ENCODE results near the gene CYB5R3.
"Not testable (repeated sequence)": the region's sequence is repeated elsewhere in the genome, so short reads cannot be mapped to it uniquely, and the experiment has no call there.

Gene CYB5R3

DNA sequence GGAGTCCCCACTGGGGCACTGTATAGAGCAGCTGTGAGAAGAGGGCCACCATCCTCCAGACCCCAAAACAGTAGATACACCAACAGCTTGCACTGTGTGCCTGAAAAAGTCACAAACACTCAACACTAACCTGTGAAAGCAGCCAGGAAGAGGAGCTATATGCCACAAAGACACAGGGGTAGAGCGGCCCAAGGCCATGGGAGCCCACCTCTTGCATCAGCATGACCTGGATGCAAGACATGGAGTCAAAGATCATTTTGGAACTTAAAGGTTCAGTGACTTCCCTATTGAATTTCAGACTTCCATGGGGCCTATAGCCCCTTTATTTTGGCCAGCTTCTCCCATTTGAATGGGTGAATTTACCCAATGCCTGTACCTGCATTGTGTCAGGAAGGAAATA lies 29.7 kb upstream of the CYB5R3 start:
- Histone ChIP-seq H2AFZ (ENCODE audit: low read depth) (no peak overlapping the region), H3K27me3 (ENCODE audit: insufficient read depth, low read depth) (no peaks in the 10 kb centered on the region), H3K27ac (no peak overlapping the region), H3K4me3 (IDR thresholded peaks at IDR 0.05; ENCODE audit: insufficient read depth, low read depth, low read length) (no peak overlapping the region), H3K9ac (no peak overlapping the region), H3K4me1 (ENCODE audit: low read depth, poor library complexity, severe bottlenecking) (no peaks in the 10 kb centered on the region), H3K79me2 (ENCODE audit: insufficient read depth, low read depth) (no peaks in the 10 kb centered on the region), H3K4me2 (no peak overlapping the region), H3K36me3 (ENCODE audit: insufficient read depth) (no peaks in the 10 kb centered on the region), H4K20me1 (ENCODE audit: insufficient read depth) (no peaks in the 10 kb centered on the region)
- TF ChIP-seq, protein P1, sequence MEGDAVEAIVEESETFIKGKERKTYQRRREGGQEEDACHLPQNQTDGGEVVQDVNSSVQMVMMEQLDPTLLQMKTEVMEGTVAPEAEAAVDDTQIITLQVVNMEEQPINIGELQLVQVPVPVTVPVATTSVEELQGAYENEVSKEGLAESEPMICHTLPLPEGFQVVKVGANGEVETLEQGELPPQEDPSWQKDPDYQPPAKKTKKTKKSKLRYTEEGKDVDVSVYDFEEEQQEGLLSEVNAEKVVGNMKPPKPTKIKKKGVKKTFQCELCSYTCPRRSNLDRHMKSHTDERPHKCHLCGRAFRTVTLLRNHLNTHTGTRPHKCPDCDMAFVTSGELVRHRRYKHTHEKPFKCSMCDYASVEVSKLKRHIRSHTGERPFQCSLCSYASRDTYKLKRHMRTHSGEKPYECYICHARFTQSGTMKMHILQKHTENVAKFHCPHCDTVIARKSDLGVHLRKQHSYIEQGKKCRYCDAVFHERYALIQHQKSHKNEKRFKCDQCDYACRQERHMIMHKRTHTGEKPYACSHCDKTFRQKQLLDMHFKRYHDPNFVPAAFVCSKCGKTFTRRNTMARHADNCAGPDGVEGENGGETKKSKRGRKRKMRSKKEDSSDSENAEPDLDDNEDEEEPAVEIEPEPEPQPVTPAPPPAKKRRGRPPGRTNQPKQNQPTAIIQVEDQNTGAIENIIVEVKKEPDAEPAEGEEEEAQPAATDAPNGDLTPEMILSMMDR (conservative IDR thresholded peaks at IDR 0.05; ENCODE audit: low read depth, low read length) = no peak

DNA sequence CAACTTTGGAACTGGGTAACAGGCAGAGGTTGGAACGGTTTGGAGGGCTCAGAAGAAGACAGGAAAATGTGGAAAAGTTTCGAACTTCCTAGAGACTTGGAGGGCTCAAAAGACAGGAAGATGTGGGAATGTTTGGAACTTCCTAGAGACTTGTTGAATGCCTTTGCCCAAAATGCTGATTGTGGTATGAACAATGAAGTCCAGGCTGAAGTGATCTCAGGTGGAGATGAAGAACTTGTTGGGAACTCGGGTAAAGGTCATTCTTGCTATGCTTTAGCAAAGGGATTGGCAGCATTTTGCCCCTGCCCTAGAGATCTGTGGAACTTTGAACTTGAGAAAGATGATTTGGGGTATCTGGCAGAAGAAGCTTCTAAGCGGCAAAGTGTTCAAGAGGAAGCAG lies 28.7 kb upstream of the CYB5R3 start:
- H3K4me2 ChIP-seq; H3K36me3 ChIP-seq (ENCODE audit: insufficient read depth); H3K27me3 ChIP-seq (ENCODE audit: insufficient read depth, low read depth): not testable (repeated sequence)

DNA sequence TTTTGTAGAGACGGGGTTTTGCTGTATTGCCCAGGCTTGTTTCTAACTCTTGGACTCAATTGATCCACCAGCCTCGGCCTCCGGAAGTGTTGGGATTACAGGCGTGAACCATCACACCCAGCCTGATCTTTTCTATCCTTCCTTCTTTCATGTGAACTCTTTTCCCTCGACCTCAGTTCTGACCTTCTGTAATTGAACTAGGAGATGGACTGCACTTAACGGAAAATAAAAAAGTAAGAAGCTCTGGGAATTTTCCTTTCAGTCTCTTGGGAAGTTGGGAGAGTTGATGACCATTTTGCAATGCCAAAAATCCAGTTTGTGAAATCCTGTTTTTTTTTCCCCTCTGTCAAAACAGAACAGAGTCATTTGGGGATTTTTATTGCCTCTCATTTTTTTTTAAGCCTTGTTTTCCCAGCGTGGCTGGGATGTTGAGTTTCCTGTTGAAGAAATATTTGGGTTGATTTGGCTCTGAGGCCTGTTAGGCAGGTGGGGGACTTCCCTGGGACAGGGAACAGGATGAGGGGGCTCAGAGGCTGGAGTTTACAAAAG lies 26.9 kb upstream of the CYB5R3 start:
- H4K20me1 ChIP-seq (ENCODE audit: insufficient read depth) = no peaks in the 10 kb centered on the region
- no peak overlapping the region for H3K4me2 ChIP-seq
- no peaks in the 10 kb centered on the region for H3K27me3 ChIP-seq (ENCODE audit: insufficient read depth, low read depth)
- no peak overlapping the region for H3K9ac ChIP-seq
- H3K4me3 ChIP-seq (IDR thresholded peaks at IDR 0.05; ENCODE audit: insufficient read depth, low read depth, low read length) = no peak overlapping the region
- no peaks in the 10 kb centered on the region for H3K79me2 ChIP-seq (ENCODE audit: insufficient read depth, low read depth)
- H2AFZ ChIP-seq (ENCODE audit: low read depth) = no peak overlapping the region
- TF ChIP-seq, protein P1 (conservative IDR thresholded peaks at IDR 0.05; ENCODE audit: low read depth, low read length) = no peak
- H3K36me3 ChIP-seq (ENCODE audit: insufficient read depth) = no peaks in the 10 kb centered on the region
- no peak overlapping the region for H3K27ac ChIP-seq
- H3K4me1 ChIP-seq (ENCODE audit: low read depth, poor library complexity, severe bottlenecking) = no peaks in the 10 kb centered on the region

More for the DNA sequence above, 28.7 kb upstream of the CYB5R3 start:
- not testable (repeated sequence) for H3K4me1 ChIP-seq (ENCODE audit: low read depth, poor library complexity, severe bottlenecking); H3K27ac ChIP-seq; H2AFZ ChIP-seq (ENCODE audit: low read depth); H3K9ac ChIP-seq; H3K4me3 ChIP-seq (IDR thresholded peaks at IDR 0.05; ENCODE audit: insufficient read depth, low read depth, low read length); H3K79me2 ChIP-seq (ENCODE audit: insufficient read depth, low read depth); H4K20me1 ChIP-seq (ENCODE audit: insufficient read depth)

DNA sequence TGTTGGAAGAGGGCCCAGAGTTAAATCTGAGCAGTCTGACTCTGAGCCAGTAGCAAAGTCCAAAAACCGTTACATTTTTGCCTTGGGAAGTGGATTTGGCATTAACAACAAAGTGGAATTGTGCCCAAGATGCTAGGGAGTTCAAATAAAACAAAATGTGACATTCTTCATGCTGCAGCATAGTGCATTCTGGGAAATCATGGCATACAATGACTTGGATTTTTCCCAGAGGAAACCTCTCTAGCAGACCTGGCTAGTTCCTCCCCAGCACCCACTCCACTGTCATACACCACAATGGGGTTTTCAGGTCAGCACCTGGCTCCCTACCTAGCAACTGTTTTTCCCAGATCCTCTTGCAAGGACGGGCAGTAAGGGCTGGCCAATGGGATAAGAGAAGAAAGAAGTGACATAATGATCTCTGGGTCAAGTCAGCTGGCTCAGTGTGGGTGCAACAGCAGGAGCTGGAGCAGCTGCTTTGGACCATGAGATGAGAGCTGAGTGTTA lies 24.8 kb upstream of the CYB5R3 start:
- no peaks in the 10 kb centered on the region for H3K27me3 ChIP-seq (ENCODE audit: insufficient read depth, low read depth)

GRCh38 chr22:42673071-42673470 lies 23.9 kb upstream of the CYB5R3 start:
- not testable (repeated sequence) for H3K9ac ChIP-seq; H3K79me2 ChIP-seq (ENCODE audit: insufficient read depth, low read depth); H4K20me1 ChIP-seq (ENCODE audit: insufficient read depth); H3K4me3 ChIP-seq (IDR thresholded peaks at IDR 0.05; ENCODE audit: insufficient read depth, low read depth, low read length); H3K27ac ChIP-seq; H3K4me1 ChIP-seq (ENCODE audit: low read depth, poor library complexity, severe bottlenecking); H3K36me3 ChIP-seq (ENCODE audit: insufficient read depth); H3K4me2 ChIP-seq; H3K27me3 ChIP-seq (ENCODE audit: insufficient read depth, low read depth); H2AFZ ChIP-seq (ENCODE audit: low read depth)

More for the DNA sequence above, 24.8 kb upstream of the CYB5R3 start:
- no peaks in the 10 kb centered on the region for H3K36me3 ChIP-seq (ENCODE audit: insufficient read depth)
- no peak overlapping the region for H2AFZ ChIP-seq (ENCODE audit: low read depth)
- no peaks in the 10 kb centered on the region for H3K79me2 ChIP-seq (ENCODE audit: insufficient read depth, low read depth)
- no peak overlapping the region for H3K4me2 ChIP-seq
- TF ChIP-seq, protein P1 (conservative IDR thresholded peaks at IDR 0.05; ENCODE audit: low read depth, low read length) = no peak
- no peak overlapping the region for H3K4me3 ChIP-seq (IDR thresholded peaks at IDR 0.05; ENCODE audit: insufficient read depth, low read depth, low read length)
- H3K4me1 ChIP-seq (ENCODE audit: low read depth, poor library complexity, severe bottlenecking) = no peaks in the 10 kb centered on the region
- no peaks in the 10 kb centered on the region for H4K20me1 ChIP-seq (ENCODE audit: insufficient read depth)
- no peak overlapping the region for H3K27ac ChIP-seq
- no peak overlapping the region for H3K9ac ChIP-seq
